Stomach (tissue), 9 donors: Measurements from ENCODE around the gene IVD. TPM values are rescaled to one million over a fixed set of nuclear protein-coding genes. Genes with fewer than 3 reads are reported as not detected.

Source experiments
- DNase-seq, 2 donors: peaks; one replicate each; pipeline versions ENCODE4 v3.0.0 to v3.0.0-alpha.2; 2013 to 2019
- H3K27ac ChIP-seq, 5 donors: fragments of 200-600 bp in 4 of 5; sonication (generic) in 4 of 5; one replicate each; pipeline ENCODE4 v1.5.1; 2013 to 2019; ENCODE audit warnings: mild to moderate bottlenecking in 1 of 5, moderate library complexity in 1 of 5
- H3K27me3 ChIP-seq, 3 donors: fragments of 200-600 bp; sonication (generic); one replicate each; pipeline ENCODE4 v1.5.1; 2017 to 2019; ENCODE audit warnings: mixed run types in 1 of 3
- H3K36me3 ChIP-seq, 4 donors: fragments of 200-600 bp; sonication (generic); 1 replicate in 3 of 4; 2 replicates in 1 of 4; pipeline ENCODE4 v1.5.1; 2016 to 2019
- H3K4me1 ChIP-seq, 4 donors: fragments of 200-600 bp; sonication (generic); one replicate each; pipeline ENCODE4 v1.5.1; 2016 to 2019
- H3K4me3 ChIP-seq, 4 donors: fragments of 200-600 bp; sonication (generic) in 3 of 4; one replicate each; pipeline ENCODE4 v1.5.1; 2016 to 2019; ENCODE audit warnings: mild to moderate bottlenecking in 1 of 4
- H3K9me3 ChIP-seq, 4 donors: fragments of 200-600 bp; sonication (generic); one replicate each; pipeline ENCODE4 v1.5.1; 2016 to 2019
- EP300 ChIP-seq: sonication (generic); formaldehyde crosslinking; IDR thresholded peaks from one replicate; pipeline ENCODE4 v1.6.1; 2017; ENCODE audit warnings: antibody characterized with exemption
- POLR2A ChIP-seq, 4 donors: fragments of 450-650 bp; IDR thresholded peaks; one replicate each; pipeline ENCODE4 v1.6.1; 2016; ENCODE audit warnings: antibody characterized with exemption in 4 of 4, control low read depth in 2 of 4, mild to moderate bottlenecking in 1 of 4, moderate library complexity in 1 of 4
- POLR2AphosphoS5 ChIP-seq, 3 donors: sonication (generic); formaldehyde crosslinking; IDR thresholded peaks; one replicate each; pipeline ENCODE4 v1.6.1; 2016; ENCODE audit warnings: antibody characterized with exemption in 3 of 3
- WGBS, 5 donors: extraction: QIAGEN DNeasy Blood & Tissue Kit in 3 of 5; methylation state at CpG; one replicate each; pipeline versions ENCODE4 v1.1.5 to v1.1.7; 2013 to 2018; 5-methylcytosine and 5-hydroxymethylcytosine counted together
- intact Hi-C: fragments of 100-400 bp; cut with DNase I; formaldehyde crosslinking; loops from one replicate; pipeline ENCODE4 v1.15.1; 2023; ENCODE audit warnings: low total_unique reads
- polyA plus RNA-seq, 3 donors: library from polyadenylated mRNA; stranded (reverse); fragments of 200-250 nt; gene quantifications; one replicate each; pipeline ENCODE4 v1.2.3, GENCODE V29; 2013
- total RNA-seq, 5 donors: library from RNA; depleted of rRNA; stranded (reverse); fragments of >200 nt; gene quantifications; one replicate each; pipeline versions ENCODE4 v1.1.0 to v1.2.3, GENCODE V29; 2014 to 2016
- TF ChIP-seq, protein P1 (sequence below), 7 experiments: fragments of 450-650 bp in 4 of 7; fragments of 200-600 bp in 3 of 7; sonication (generic) in 3 of 7; IDR thresholded peaks; one replicate each; pipeline ENCODE4 v1.5.1; 2016 to 2019; ENCODE audit warnings: antibody characterized with exemption in 7 of 7, control low read depth in 2 of 7, mild to moderate bottlenecking in 1 of 7
- donor health status: healthy with polysubstance abuse.
- donor health status: Bipolar disorder and iron deficiency.
- donor health status: healthy.

IVD gene
- total and polyA plus RNA-seq, 8 donors, result 26.7 to 78.1 (median 45.3) TPM

DNA sequence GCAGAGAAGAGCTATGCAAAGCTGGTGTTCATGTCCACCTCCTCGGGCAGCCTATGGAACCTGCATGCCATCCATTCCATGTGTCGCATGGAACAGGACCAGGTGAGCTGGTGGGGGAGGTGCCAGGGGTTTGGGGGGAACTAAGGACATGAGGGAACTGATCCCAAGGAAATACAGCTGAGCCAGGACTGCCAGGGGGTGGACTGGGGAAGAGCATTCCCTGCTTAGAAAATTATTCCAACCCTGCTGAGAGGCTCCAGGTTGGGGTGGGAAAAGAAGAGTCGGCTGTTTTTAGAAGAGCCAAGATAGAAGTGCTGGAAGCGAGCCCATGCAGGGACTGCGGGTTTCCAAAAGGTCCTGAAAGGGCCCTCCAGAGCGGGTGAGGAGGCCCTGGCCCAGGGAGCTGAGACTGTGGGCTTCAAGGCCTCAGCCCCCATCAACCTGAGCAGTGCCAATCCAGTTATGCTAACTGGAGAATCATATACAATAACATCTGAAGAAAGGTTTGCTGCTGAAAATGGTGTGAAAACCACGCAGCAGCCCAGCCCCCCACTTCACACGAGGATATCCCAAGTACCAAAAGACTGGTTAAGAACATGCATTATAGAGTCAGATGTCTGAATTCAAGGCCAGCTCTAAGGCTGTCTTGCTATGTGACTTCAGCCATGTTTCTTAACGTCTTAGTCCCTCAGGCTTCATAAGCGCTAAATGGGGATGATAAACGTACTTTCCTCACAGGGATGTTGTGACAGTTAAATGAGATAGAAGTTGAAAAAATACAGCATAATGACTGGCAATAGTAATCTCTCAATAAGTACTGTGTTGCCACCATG is 39.8 kb upstream of the IVD start:
- no peak overlapping the region for H3K4me3 ChIP-seq

DNA sequence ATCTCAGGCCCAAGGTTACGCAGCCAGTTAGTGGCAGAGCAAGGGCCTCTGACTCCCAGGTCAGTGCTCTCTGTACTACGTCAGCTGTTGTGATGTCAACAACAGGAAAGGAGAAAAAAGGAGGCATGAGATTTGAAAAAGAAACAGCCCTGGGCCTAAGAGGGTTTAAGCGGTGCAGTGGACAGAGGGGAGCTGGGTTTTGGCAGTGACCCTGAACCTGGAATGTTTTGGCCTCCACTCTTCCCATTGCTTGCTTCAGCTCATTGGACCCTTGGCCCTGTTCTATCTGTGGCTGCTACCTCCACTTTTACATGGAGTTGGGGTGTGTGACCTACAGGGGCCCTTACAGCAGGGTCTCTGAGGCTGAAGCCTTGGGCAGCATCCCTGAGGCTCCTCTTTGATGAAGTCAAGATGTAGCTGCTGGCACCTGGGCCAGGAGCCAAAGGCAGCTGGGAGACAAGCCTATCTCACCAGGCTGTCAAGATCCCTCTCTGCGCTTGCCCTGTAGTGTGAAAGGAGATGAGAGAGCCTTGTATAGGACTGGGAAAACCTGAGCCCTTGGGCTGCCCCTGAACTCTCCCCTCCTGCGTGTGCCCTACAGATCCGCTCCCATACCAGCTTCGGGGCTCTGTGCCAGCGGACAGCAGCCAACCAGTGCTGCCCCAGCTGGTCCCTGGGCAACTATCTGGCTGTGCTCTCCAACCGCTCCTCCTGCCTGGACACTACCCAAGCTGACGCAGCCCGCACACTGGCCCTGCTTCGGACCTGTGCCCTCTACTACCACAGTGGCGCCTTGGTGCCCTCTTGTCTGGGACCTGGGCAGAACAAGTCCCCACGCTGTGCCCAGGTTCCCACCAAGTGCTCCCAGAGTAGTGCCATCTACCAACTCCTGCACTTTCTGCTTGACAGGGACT is 38.9 kb upstream of the IVD start:
- no peaks in the 10 kb centered on the region for H3K27me3 ChIP-seq
- peak overlapping the region; percentile 70 to 81 (median 76) for H3K27ac ChIP-seq
- no peaks in the 10 kb centered on the region for H3K9me3 ChIP-seq
- intact Hi-C loops, result loop anchor here (10.0 kb wide), 1 partner anchor 48 kb away; no protein-coding TSS in a partner anchor
- peak; percentile 55 to 96 for DNase-seq
- no peaks in the 10 kb centered on the region for H3K36me3 ChIP-seq
- peaks cover 17 to 25% (median 23%) of the 10 kb centered on the region in 4 donors for H3K4me1 ChIP-seq
- TF ChIP-seq EP300 (no peak), POLR2A (IDR thresholded peaks at IDR 0.05) (no peak), POLR2AphosphoS5 (IDR thresholded peaks at IDR 0.05) (peak in 2 of 3 donors; percentile 30 to 43)
- TF ChIP-seq, protein P1, sequence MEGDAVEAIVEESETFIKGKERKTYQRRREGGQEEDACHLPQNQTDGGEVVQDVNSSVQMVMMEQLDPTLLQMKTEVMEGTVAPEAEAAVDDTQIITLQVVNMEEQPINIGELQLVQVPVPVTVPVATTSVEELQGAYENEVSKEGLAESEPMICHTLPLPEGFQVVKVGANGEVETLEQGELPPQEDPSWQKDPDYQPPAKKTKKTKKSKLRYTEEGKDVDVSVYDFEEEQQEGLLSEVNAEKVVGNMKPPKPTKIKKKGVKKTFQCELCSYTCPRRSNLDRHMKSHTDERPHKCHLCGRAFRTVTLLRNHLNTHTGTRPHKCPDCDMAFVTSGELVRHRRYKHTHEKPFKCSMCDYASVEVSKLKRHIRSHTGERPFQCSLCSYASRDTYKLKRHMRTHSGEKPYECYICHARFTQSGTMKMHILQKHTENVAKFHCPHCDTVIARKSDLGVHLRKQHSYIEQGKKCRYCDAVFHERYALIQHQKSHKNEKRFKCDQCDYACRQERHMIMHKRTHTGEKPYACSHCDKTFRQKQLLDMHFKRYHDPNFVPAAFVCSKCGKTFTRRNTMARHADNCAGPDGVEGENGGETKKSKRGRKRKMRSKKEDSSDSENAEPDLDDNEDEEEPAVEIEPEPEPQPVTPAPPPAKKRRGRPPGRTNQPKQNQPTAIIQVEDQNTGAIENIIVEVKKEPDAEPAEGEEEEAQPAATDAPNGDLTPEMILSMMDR (IDR thresholded peaks at IDR 0.05), result no peak
- WGBS, 5 donors, result 44 to 68% (median 51%) methylated on average over 13 to 14 of the region's 14 CpGs
- H3K4me3 ChIP-seq, result peak overlapping the region in 1 of 4 donors; percentile 46

More for the DNA sequence above, 39.8 kb upstream of the IVD start:
- Histone ChIP-seq H3K27ac (peak overlapping the region in 1 of 5 donors; percentile 79), H3K9me3 (no peaks in the 10 kb centered on the region), H3K27me3 (no peaks in the 10 kb centered on the region), H3K36me3 (no peaks in the 10 kb centered on the region), H3K4me1 (peaks cover 17 to 25% (median 23%) of the 10 kb centered on the region in 4 donors)
- DNase-seq, result no peak
- TF ChIP-seq, protein P1 (IDR thresholded peaks at IDR 0.05), result no peak
- TF ChIP-seq POLR2AphosphoS5 (IDR thresholded peaks at IDR 0.05), result no peak
- TF ChIP-seq POLR2A (IDR thresholded peaks at IDR 0.05), result no peak
- WGBS, 5 donors, result 85 to 94% (median 90%) methylated on average over 11 of the region's 11 CpGs
- intact Hi-C loops, result loop anchor here (10.0 kb wide), 1 partner anchor 49 kb away; no protein-coding TSS in a partner anchor

DNA sequence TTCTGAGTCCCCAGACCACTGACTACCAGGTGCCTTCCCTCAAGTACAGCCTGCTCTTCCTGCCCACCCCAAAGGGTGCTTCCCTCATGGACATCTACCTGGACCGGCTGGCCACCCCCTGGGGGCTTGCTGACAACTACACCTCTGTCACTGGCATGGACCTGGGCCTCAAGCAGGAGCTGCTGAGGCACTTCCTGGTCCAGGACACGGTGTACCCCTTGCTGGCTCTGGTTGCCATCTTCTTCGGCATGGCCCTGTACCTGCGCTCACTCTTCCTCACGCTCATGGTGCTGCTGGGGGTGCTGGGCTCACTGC is 38.3 kb upstream of the IVD start:
- no peak for TF ChIP-seq POLR2A (IDR thresholded peaks at IDR 0.05)
- TF ChIP-seq EP300, result no peak
- TF ChIP-seq POLR2AphosphoS5 (IDR thresholded peaks at IDR 0.05), result no peak
- TF ChIP-seq, protein P1 (IDR thresholded peaks at IDR 0.05), result no peak
- peak overlapping the region; percentile 70 to 81 (median 76) for H3K27ac ChIP-seq
- WGBS, 5 donors, result 67 to 79% (median 74%) methylated on average over 5 of the region's 5 CpGs
- intact Hi-C loops, result loop anchor here (10.0 kb wide), 1 partner anchor 47 kb away; no protein-coding TSS in a partner anchor
- H3K36me3 ChIP-seq, result no peaks in the 10 kb centered on the region
- H3K4me3 ChIP-seq, result peak overlapping the region; percentile 39 to 48 (median 44)
- H3K9me3 ChIP-seq, result no peaks in the 10 kb centered on the region
- no peak for DNase-seq
- no peaks in the 10 kb centered on the region for H3K27me3 ChIP-seq
- H3K4me1 ChIP-seq, result peaks cover 17 to 25% (median 23%) of the 10 kb centered on the region in 4 donors
